Superior temporal gyrus (tissue), 1 donor: Measurements from ENCODE around the gene SCUBE1.

Experiments
- DNase-seq: peaks from one replicate; pipeline ENCODE4 v3.0.0-alpha.2; 2016; ENCODE audit errors: extremely low spot score

SCUBE1 gene

GRCh38 chr22:43343262-43343669, at the start of gene SCUBE1:
Gene SCUBE1 (minus strand): TSS chr22:43343372. CDS start chr22:43343261, 111 bp downstream.
- no peak for DNase-seq

GRCh38 chr22:43392385-43392989, 49.3 kb upstream of the SCUBE1 start:
- DNase-seq, result no peak

DNA sequence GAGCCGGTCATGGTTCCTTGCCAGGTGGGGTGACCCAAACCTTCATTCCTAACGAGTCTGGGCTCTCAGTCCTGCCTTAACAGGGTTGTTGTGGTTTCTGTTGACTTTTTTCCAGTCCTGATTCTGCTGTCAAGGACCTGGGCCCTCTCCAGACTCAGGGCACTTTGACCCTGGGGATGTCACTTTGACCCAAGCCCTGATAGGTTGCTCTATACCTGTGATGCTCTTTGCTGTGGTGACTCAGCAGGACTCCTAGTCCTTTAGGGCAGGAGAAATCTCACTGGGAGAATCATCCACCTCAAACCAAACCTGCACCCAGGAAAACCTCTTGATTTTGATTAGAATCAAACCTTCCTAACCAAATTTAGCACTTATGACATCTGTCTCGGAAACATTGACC, 48.1 kb upstream of the SCUBE1 start:
- no peak for DNase-seq

DNA sequence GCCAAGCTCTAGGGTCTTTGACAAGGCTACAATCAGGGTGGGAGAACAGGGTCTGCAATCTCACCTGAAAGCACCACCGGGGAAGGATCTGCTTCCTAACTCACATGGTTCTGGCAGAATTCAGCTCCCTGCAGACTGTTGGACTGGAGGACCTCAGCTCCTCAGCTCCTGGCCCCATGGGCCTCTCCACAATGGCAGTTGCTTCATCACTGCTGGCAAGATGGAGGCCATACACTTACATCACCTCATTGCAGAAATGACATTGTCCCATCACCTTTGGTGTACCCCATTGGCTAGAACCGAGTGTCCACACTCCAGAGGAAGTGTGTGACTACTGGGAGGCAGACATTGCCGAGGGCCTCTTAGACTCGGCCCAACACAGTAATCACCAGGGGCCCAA, 47.7 kb upstream of the SCUBE1 start:
- DNase-seq, result no peak

DNA sequence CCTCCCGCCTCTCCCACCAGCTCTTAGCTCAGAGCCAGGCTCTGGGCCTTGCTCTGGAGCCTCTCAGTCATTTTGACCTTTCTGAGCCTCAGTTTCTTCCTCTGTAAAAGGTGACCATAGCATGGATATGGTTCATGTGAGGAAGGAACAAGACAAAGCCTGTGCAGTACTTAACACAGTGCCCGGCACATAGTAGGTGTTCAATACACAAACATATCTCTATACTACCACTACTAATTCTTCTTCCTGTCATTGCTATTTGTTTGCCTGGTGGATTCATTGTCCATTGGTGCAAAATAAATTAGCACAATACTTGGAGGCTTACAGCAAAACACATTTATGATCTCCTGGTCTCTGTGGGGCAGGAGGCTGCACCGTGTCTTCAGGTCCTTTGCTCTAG, 47.0 kb upstream of the SCUBE1 start:
- no peak for DNase-seq

DNA sequence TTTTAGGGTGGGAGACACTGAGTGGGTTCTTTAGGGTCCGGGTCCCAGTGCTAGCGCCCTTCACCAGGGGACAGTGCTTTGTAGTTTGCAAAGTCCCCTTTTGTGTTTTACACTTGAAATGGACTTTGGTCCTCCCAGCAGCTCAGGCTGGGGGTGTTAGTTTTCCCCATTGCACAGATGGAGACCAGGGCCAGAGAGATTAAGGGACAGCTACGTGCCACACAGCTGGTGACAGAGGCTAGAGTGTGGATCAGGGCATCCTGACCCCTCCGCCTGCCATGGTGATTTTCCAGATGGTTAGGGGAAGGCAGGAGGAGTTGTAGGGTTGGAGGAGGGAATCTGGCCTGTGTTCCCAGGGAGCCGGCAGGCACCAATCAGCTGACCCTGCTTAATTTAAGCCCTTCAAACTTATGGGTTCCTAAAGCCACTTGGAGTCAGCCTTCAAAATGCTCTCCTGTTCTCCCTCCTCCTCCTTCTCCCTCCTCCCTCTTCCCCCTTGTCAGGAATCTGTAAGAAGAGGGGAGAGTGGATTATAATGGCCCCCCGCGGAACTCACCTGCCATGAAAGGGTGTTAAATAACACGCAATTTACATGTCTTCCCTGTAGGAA, 46.2 kb upstream of the SCUBE1 start:
- no peak for DNase-seq

- peak; percentile 81 for DNase-seq
These were observed 45.3 kb upstream of the SCUBE1 start for GRCh38 chr22:43388420-43388851.

GRCh38 chr22:43387815-43388214, 44.6 kb upstream of the SCUBE1 start:
- no peak for DNase-seq

GRCh38 chr22:43385770-43386641, 42.8 kb upstream of the SCUBE1 start:
- peak; percentile 86 for DNase-seq

- no peak for DNase-seq
These were observed 41.7 kb upstream of the SCUBE1 start for GRCh38 chr22:43384863-43385262.

GRCh38 chr22:43381693-43382092, 38.5 kb upstream of the SCUBE1 start:
- DNase-seq, result no peak

- DNase-seq, result no peak
These were observed 34.9 kb upstream of the SCUBE1 start for GRCh38 chr22:43377896-43378704.

- peak; percentile 51 for DNase-seq
These were observed 34.4 kb upstream of the SCUBE1 start for GRCh38 chr22:43377548-43377895.

- DNase-seq, result no peak
These were observed 33.8 kb upstream of the SCUBE1 start for GRCh38 chr22:43376765-43377547.

DNA sequence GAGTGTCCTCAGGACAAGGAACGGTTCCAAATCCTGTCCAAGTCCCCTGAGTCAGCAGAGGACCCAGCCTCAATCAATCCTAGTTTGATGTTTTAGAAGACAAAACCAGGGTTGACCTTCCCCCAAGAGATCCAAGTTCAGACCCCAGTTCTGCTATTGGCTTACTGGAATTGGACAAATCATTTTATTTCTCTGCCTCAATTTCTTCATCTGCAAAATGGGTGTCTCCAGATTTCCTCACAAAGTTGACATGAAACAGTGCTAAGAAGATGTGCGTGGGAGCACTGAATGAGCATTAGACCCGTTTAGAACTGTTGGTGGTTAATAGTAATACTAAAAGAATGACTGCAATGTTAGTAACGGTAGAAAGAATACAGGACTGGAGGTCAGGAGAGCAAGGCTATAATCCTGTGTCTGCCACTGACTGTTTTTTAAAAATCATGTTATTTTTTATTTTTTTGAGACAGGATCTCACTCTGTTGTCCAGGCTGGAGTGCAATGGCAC, 32.8 kb upstream of the SCUBE1 start:
- DNase-seq, result no peak

GRCh38 chr22:43370036-43370435, 26.9 kb upstream of the SCUBE1 start:
- no peak for DNase-seq

- no peak for DNase-seq
These were observed 22.7 kb upstream of the SCUBE1 start for GRCh38 chr22:43365715-43366440.

DNA sequence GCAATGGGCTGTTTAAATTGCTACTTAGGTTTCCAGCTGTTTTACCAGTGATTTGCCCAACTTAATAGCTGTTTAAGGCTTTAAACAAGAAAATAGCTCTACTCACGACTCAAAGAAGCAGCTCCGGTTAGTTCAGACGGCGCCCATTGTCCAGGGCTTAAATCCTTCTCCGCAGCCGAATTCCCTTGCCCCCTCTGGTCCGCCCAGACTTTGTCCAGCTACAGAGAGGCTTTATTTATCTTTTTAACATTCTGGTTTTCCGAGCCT, 20.9 kb upstream of the SCUBE1 start:
- no peak for DNase-seq

- no peak for DNase-seq
These were observed 20.4 kb upstream of the SCUBE1 start for GRCh38 chr22:43363315-43364168.

- no peak for DNase-seq
These were observed 17.4 kb upstream of the SCUBE1 start for GRCh38 chr22:43360576-43360975.
